ENCODE measurements around the gene CHAC2. TPM values are rescaled to one million over a fixed set of nuclear protein-coding genes. Genes with fewer than 3 reads are reported as not detected.
A peak's percentile ranks its signal among the peaks of the same experiment; 100 is the strongest.

The CHAC2 gene
- total and polyA plus RNA-seq, 9 of the 15 experiments (the other 6 are each of a cell fraction or from before 2014, with no cell fraction given) = 9.8 to 35.6 (median 18.2) TPM

DNA sequence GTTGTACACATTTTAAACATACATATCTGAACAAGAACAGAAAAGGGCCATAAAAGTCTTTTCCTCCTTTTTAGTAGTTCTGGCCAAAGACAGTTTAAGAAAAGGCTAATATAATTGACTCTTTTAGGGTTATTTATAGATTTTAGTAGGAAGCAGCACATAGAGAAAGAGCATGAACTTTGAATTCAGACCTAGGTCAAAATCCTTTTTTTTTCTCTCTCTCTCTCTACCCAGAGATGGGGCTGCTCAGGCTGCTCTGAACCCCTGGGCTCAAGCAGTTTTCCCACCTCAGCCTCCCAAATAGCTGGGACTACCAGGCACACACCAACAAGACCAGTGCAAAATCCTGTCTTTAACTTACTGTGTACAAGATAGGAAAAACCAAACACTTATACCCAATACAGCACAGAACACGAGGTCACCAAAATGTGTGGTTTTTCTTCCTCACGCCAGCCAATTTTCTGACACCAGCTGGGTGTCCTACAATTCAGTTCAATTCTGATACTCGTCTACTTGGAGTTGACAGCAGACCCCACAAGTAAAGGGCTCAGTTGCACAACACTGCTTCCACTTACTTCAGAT lies 51.3 kb downstream of the CHAC2 start:
- ChIA-PET POLR2A (interaction anchor here (1.1 kb wide), 1 partner anchor 43 kb away, joined by 3 read pairs; no protein-coding TSS in a partner anchor), CTCF (ENCODE audit: low intra/inter-chr PET ratio) (no interaction called here)
- intact Hi-C loops (cut with micrococcal nuclease) = no loop called here
- Histone ChIP-seq H3K27ac (ENCODE audit: extremely low read depth, low read depth, low read length) (no peak overlapping the region), H3K4me1 (replicated peaks in 1 of 2; ENCODE audit: control insufficient read depth in 2 of 2, insufficient read depth in 2 of 2, low read length in 2 of 2) (no peaks in the 10 kb centered on the region; a peak in 1 of 5 replicates), H3K4me2 (ENCODE audit: insufficient read depth, low read length) (no peak overlapping the region), H3K4me3 (no peak overlapping the region), H4K20me1 (replicated peaks; ENCODE audit: control insufficient read depth, insufficient read depth, low read length) (no peaks in the 10 kb centered on the region), H2AFZ (ENCODE audit: low read depth, low read length) (no peak overlapping the region), H3K9ac (ENCODE audit: insufficient read depth in 1 of 2, low read depth in 2 of 2, low read length in 2 of 2) (no peak overlapping the region), H3K9me3 (replicated peaks; ENCODE audit: control insufficient read depth, insufficient read depth, low read depth, low read length) (no peaks in the 10 kb centered on the region), H3K9me1 (ENCODE audit: control insufficient read depth, insufficient read depth, low read length) (no peaks in the 10 kb centered on the region), H3K27me3 (ENCODE audit: control insufficient read depth in 2 of 2, insufficient read depth in 2 of 2, low read length in 2 of 2) (no peaks in the 10 kb centered on the region), H3K36me3 (ENCODE audit: control insufficient read depth, insufficient read depth, low read length) (peaks cover 37% of the 10 kb centered on the region), H3K79me2 (ENCODE audit: control insufficient read depth, insufficient read depth, low read length) (no peaks in the 10 kb centered on the region)
- in situ Hi-C loops (cut with MboI) = no loop called here
- FAIRE-seq = no peak
- no peak for TF ChIP-seq TGIF2 (CRISPR knock-in tag; IDR thresholded peaks at IDR 0.05)
- ATAC-seq = no peak
- whole genome bisulfite sequencing (ENCODE audit: insufficient coverage, low coverage, missing lambda C conversion rate) = 78% methylated on average over 3 of the region's 3 CpGs
- no peak for DNase-seq (ENCODE audit: extremely low read depth in 1 of 4, low spot score in 3 of 4)
- no TSS peak for BruUV-seq (replicated peaks)

DNA sequence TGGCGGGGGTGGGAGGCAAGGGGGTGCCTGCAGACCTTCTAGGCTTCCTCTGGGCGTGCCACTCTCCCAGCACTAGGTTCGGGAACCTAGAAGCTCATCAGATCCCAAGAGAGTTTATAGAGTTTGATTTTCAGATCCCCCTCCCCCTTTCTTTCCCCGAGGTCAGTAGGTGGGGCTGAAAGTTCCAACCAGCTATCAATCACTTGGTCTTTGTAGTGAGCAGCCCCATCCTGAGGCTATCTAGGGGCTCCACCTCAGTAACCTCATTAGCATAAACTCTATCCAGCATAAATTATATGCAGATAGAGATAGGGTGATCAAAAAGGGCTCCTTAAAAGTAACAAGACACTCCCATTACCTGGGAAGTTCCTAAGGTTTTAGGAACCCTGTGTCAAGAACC lies 52.0 kb downstream of the CHAC2 start:
- 76% methylated on average over 4 of the region's 4 CpGs for WGBS (ENCODE audit: insufficient coverage, low coverage, missing lambda C conversion rate)
- H3K27me3 ChIP-seq (ENCODE audit: control insufficient read depth in 2 of 2, insufficient read depth in 2 of 2, low read length in 2 of 2) = no peaks in the 10 kb centered on the region
- DNase-seq (ENCODE audit: extremely low read depth in 1 of 4, low spot score in 3 of 4) (no peak), FAIRE-seq (no peak), ATAC-seq (peak; percentile 56)
- CTCF ChIA-PET (ENCODE audit: low intra/inter-chr PET ratio) = no interaction called here
- H4K20me1 ChIP-seq (replicated peaks; ENCODE audit: control insufficient read depth, insufficient read depth, low read length) = no peaks in the 10 kb centered on the region
- POLR2A ChIA-PET = interaction anchor here (1.0 to 1.1 kb wide), 2 partner anchors 42 to 52 kb away, joined by 3 read pairs; partner anchors contain the start of gene CHAC2
- no peak overlapping the region for H3K4me3 ChIP-seq
- H3K27ac ChIP-seq (ENCODE audit: extremely low read depth, low read depth, low read length) = no peak overlapping the region
- H3K4me2 ChIP-seq (ENCODE audit: insufficient read depth, low read length) = no peak overlapping the region
- no peaks in the 10 kb centered on the region for H3K9me3 ChIP-seq (replicated peaks; ENCODE audit: control insufficient read depth, insufficient read depth, low read depth, low read length)
- no peaks in the 10 kb centered on the region for H3K79me2 ChIP-seq (ENCODE audit: control insufficient read depth, insufficient read depth, low read length)
- no peaks in the 10 kb centered on the region for H3K9me1 ChIP-seq (ENCODE audit: control insufficient read depth, insufficient read depth, low read length)
- H3K4me1 ChIP-seq (replicated peaks in 1 of 2; ENCODE audit: control insufficient read depth in 2 of 2, insufficient read depth in 2 of 2, low read length in 2 of 2) = no peaks in the 10 kb centered on the region; a peak in 1 of 5 replicates
- no peak overlapping the region for H3K9ac ChIP-seq (ENCODE audit: insufficient read depth in 1 of 2, low read depth in 2 of 2, low read length in 2 of 2)
- H3K36me3 ChIP-seq (ENCODE audit: control insufficient read depth, insufficient read depth, low read length) = peaks cover 33% of the 10 kb centered on the region
- in situ Hi-C loops (cut with MboI) = no loop called here
- no peak overlapping the region for H2AFZ ChIP-seq (ENCODE audit: low read depth, low read length)
- TF ChIP-seq CBFB (CRISPR knock-in tag; IDR thresholded peaks at IDR 0.05) (no peak), SNIP1 (IDR thresholded peaks at IDR 0.05; ENCODE audit: low read depth) (no peak), POLR2A (conservative IDR thresholded peaks at IDR 0.05) (0 out of 2 replicates have a peak, but pooled peaks have one; percentile 35)
- TF ChIP-seq, protein P1, sequence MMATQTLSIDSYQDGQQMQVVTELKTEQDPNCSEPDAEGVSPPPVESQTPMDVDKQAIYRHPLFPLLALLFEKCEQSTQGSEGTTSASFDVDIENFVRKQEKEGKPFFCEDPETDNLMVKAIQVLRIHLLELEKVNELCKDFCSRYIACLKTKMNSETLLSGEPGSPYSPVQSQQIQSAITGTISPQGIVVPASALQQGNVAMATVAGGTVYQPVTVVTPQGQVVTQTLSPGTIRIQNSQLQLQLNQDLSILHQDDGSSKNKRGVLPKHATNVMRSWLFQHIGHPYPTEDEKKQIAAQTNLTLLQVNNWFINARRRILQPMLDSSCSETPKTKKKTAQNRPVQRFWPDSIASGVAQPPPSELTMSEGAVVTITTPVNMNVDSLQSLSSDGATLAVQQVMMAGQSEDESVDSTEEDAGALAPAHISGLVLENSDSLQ (IDR thresholded peaks at IDR 0.05) = peak; percentile 48; the same call in 1 of the 2 replicates
- BruUV-seq (replicated peaks) = no TSS peak
- intact Hi-C loops (cut with micrococcal nuclease) = loop anchor here (10.0 kb wide), 2 partner anchors 225 to 395 kb away; no protein-coding TSS in a partner anchor

Data from K562 (cell line).